ENCODE measurements around the gene TGFBR2.

Gene TGFBR2

DNA sequence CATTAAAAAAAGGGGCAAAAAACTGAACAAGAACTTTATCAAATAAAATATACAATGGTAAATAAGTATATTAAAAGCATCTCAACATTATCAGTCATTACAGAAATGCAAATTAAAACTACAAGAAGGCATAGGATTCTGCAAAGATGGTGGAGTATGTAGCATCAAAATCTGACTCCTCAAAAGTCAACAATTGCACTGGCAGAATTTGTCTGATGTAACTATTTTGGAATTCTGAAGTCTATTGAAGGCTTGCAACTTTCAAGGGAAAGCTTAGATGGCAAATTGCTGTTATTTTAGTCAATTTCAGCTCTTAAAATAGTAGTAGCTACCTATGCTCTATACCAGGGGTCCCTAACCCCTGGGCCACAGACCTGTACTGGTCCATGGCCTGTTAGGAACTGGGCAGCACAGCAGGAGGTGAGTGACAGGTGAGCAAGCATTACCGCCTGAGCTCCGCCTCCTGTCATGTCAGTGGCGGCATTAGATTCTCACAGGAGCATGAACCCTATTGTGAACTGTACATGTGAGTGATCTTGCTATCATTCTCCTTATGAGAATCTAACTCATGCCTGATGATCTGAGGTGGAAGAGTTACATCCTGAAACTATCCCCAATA is 107.6 kb downstream of the TGFBR2 start:
- H3K9me3 ChIP-seq, result no peaks in the 10 kb centered on the region

GRCh38 chr3:30719536-30719935 is 113.1 kb downstream of the TGFBR2 start:
- TF ChIP-seq, protein P1, sequence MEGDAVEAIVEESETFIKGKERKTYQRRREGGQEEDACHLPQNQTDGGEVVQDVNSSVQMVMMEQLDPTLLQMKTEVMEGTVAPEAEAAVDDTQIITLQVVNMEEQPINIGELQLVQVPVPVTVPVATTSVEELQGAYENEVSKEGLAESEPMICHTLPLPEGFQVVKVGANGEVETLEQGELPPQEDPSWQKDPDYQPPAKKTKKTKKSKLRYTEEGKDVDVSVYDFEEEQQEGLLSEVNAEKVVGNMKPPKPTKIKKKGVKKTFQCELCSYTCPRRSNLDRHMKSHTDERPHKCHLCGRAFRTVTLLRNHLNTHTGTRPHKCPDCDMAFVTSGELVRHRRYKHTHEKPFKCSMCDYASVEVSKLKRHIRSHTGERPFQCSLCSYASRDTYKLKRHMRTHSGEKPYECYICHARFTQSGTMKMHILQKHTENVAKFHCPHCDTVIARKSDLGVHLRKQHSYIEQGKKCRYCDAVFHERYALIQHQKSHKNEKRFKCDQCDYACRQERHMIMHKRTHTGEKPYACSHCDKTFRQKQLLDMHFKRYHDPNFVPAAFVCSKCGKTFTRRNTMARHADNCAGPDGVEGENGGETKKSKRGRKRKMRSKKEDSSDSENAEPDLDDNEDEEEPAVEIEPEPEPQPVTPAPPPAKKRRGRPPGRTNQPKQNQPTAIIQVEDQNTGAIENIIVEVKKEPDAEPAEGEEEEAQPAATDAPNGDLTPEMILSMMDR (IDR thresholded peaks at IDR 0.05), result no peak
- Histone ChIP-seq H3K36me3 (no peaks in the 10 kb centered on the region), H3K27me3 (no peaks in the 10 kb centered on the region), H3K9me3 (no peaks in the 10 kb centered on the region), H3K27ac (no peak overlapping the region), H3K4me3 (ENCODE audit: low read depth in 1 of 2, low read length in 1 of 2) (no peak overlapping the region), H3K4me1 (ENCODE audit: control insufficient read depth in 1 of 2, insufficient read depth in 1 of 2, low read depth in 1 of 2, low read length in 1 of 2) (no peaks in the 10 kb centered on the region)

More for the DNA sequence above, 107.6 kb downstream of the TGFBR2 start:
- H3K27ac ChIP-seq, result no peak overlapping the region
- H3K4me3 ChIP-seq (ENCODE audit: low read depth in 1 of 2, low read length in 1 of 2), result no peak overlapping the region
- TF ChIP-seq, protein P1 (IDR thresholded peaks at IDR 0.05), result no peak
- no peaks in the 10 kb centered on the region for H3K27me3 ChIP-seq
- peaks cover 0 to 13% of the 10 kb centered on the region in 2 experiments for H3K4me1 ChIP-seq (ENCODE audit: control insufficient read depth in 1 of 2, insufficient read depth in 1 of 2, low read depth in 1 of 2, low read length in 1 of 2)
- no peaks in the 10 kb centered on the region for H3K36me3 ChIP-seq

DNA sequence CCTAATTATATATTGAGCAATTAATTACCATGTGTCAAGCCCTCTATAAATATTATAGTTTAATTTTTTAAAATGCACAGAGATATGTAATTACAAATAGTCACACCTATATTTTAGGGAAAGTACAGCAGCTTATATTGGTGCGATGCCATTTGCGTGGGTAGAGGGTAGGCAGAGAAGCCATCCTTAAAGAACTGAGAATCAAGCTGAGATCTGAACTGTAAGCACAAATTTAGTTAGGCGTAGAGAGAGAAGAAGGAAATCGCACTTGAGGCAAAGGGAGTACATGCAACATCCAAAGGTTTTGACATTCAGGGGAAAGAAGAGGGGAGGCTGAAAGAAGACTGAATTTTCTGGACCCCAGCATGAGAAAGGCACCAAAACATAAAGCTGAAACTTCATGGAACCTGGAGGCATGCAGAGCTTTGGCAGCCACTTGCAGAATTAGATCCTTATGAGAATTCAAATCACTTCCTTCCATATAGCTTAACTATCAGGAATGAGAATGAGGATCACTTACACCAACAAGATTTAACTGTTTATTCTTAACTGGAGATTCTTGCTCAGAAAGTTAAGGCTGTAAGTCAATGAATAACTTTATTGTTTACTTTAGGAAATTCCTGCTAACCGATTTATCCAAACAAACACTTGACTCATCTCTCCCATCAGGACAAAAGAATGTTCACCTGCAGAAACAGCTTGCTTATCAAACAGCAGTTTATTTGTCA is 114.3 kb downstream of the TGFBR2 start:
- Histone ChIP-seq H3K27me3 (no peaks in the 10 kb centered on the region), H3K4me1 (ENCODE audit: control insufficient read depth in 1 of 2, insufficient read depth in 1 of 2, low read depth in 1 of 2, low read length in 1 of 2) (no peaks in the 10 kb centered on the region), H3K36me3 (no peaks in the 10 kb centered on the region), H3K9me3 (no peaks in the 10 kb centered on the region), H3K4me3 (ENCODE audit: low read depth in 1 of 2, low read length in 1 of 2) (no peak overlapping the region), H3K27ac (no peak overlapping the region)
- TF ChIP-seq, protein P1 (IDR thresholded peaks at IDR 0.05), result no peak

DNA sequence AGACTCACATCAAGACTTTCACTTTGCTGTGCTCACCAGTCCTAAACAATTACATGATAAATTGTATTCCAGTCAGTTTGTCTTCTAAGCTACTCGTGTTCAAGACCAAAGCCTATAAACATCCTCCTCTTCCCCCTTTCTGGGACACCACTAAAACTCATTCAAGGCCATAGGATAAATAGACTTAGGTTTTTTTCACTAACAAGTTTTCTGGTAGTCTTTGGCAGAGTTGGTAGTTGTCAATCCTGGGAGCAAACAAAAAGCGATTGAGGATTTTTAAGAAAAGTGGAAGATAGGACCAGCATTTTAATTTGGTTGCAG is 114.9 kb downstream of the TGFBR2 start:
- Histone ChIP-seq H3K27me3 (no peaks in the 10 kb centered on the region), H3K36me3 (no peaks in the 10 kb centered on the region), H3K4me3 (ENCODE audit: low read depth in 1 of 2, low read length in 1 of 2) (no peak overlapping the region), H3K9me3 (no peaks in the 10 kb centered on the region), H3K27ac (no peak overlapping the region), H3K4me1 (ENCODE audit: control insufficient read depth in 1 of 2, insufficient read depth in 1 of 2, low read depth in 1 of 2, low read length in 1 of 2) (no peaks in the 10 kb centered on the region)
- TF ChIP-seq, protein P1 (IDR thresholded peaks at IDR 0.05), result no peak

DNA sequence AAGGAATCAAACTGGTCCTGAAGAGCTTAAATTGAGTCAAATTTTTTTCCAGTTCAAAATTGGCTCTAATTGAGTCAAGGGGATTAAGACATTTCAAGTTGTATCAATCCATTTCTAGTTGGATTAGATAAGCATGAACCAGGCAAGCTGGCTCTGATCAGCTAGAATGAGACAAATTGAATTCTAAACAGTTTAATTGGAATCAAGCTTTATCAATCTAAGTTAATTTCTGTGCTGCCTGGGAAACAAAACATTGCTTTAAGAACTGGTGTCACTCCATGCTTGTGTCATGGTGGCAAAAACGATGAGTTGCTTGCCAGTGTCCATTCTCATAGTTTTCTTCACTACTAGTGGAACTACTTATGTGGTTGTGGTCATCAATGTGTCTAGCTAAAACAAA is 116.8 kb downstream of the TGFBR2 start:
- Histone ChIP-seq H3K4me3 (ENCODE audit: low read depth in 1 of 2, low read length in 1 of 2) (no peak overlapping the region), H3K36me3 (no peaks in the 10 kb centered on the region), H3K4me1 (ENCODE audit: control insufficient read depth in 1 of 2, insufficient read depth in 1 of 2, low read depth in 1 of 2, low read length in 1 of 2) (no peaks in the 10 kb centered on the region), H3K27me3 (no peaks in the 10 kb centered on the region), H3K27ac (no peak overlapping the region), H3K9me3 (no peaks in the 10 kb centered on the region)
- TF ChIP-seq, protein P1 (IDR thresholded peaks at IDR 0.05), result no peak
